SK-N-SH (cell line): ENCODE measurements around the gene RPL13. TPM values are rescaled to one million over a fixed set of nuclear protein-coding genes. Genes with fewer than 3 reads are reported as not detected.

Experiments
- CTCF ChIA-PET: fragments of 300-600, 350-600 bp; formaldehyde crosslinking; extraction: SDS; loops from one replicate; lab custom pipeline; 2021; lab: Yijun Ruan, JAX
- POLR2A ChIA-PET: fragments of 350-600 bp; sonication (Branson Sonifier 250); formaldehyde crosslinking; extraction: SDS; loops from one replicate; lab custom pipeline; 2020; ENCODE audit warnings: antibody characterized with exemption, inconsistent platforms; lab: Yijun Ruan, JAX
- DNase-seq: peaks from one replicate; pipeline ENCODE4 v3.0.0; 2012
- H2AFZ ChIP-seq: fragments of 200-600 bp; sonication (generic); 2 replicates; pipeline ENCODE4 v1.8.1; 2016; ENCODE audit warnings: antibody characterized with exemption, mild to moderate bottlenecking, low read depth
- H3F3A ChIP-seq: fragments of 200-600 bp; sonication (generic); replicated peaks from 2 replicates; pipeline ENCODE3; 2016; ENCODE audit warnings: antibody characterized with exemption, mild to moderate bottlenecking; ENCODE audit not compliant: insufficient read depth
- H3K27ac ChIP-seq, 2 experiments: fragments of 200-500 bp in 1 of 2; fragments of 200-600 bp in 1 of 2; sonication (Bioruptor generic) in 1 of 2; sonication (generic), shearing (Covaris generic) in 1 of 2; 2 replicates each; pipeline versions ENCODE4 v1.5.1 to v1.6.1; 2014 to 2016; ENCODE audit warnings: low read depth in 2 of 2, inconsistent platforms in 1 of 2, low read length in 1 of 2, mild to moderate bottlenecking in 1 of 2, mixed read lengths in 1 of 2
- H3K27me3 ChIP-seq: fragments of 200-600 bp; sonication (generic), shearing (Covaris generic); 2 replicates; pipeline ENCODE4 v1.6.1; 2016; ENCODE audit warnings: mixed run types; ENCODE audit not compliant: insufficient read depth
- H3K36me3 ChIP-seq, 2 experiments: fragments of 200-500 bp in 1 of 2; fragments of 200-600 bp in 1 of 2; sonication (Bioruptor generic) in 1 of 2; sonication (generic) in 1 of 2; replicated peaks in 1 of 2; 2 replicates each; pipeline versions ENCODE3 to v1.5.1; 2014 to 2016; ENCODE audit warnings: low read length in 1 of 2, mild to moderate bottlenecking in 1 of 2; ENCODE audit not compliant: insufficient read depth in 2 of 2, control insufficient read depth in 1 of 2
- H3K4me1 ChIP-seq, 2 experiments: fragments of 200-500 bp in 1 of 2; fragments of 200-600 bp in 1 of 2; sonication (Bioruptor generic) in 1 of 2; sonication (generic), shearing (Covaris generic) in 1 of 2; 2 replicates each; pipeline versions ENCODE4 v1.5.1 to v1.6.1; 2014 to 2016; ENCODE audit warnings: low read depth in 1 of 2, low read length in 1 of 2, mixed run types in 1 of 2; ENCODE audit not compliant: insufficient read depth in 2 of 2, control insufficient read depth in 1 of 2
- H3K4me2 ChIP-seq: fragments of 200-600 bp; sonication (generic), shearing (Covaris generic); 2 replicates; pipeline ENCODE4 v1.6.1; 2017; ENCODE audit warnings: mixed run types
- H3K4me3 ChIP-seq, 2 experiments: fragments of 200-500 bp in 1 of 2; fragments of 200-600 bp in 1 of 2; sonication (Bioruptor generic) in 1 of 2; sonication (generic), shearing (Covaris generic) in 1 of 2; 2 replicates each; pipeline versions ENCODE4 v1.5.1 to v1.8.1; 2014 to 2016; ENCODE audit warnings: low read depth in 2 of 2, inconsistent platforms in 1 of 2, low read length in 1 of 2, mild to moderate bottlenecking in 1 of 2, mixed read lengths in 1 of 2, moderate library complexity in 1 of 2
- H3K79me2 ChIP-seq: fragments of 200-600 bp; sonication (generic); 2 replicates; pipeline ENCODE4 v1.8.1; 2017; ENCODE audit warnings: mild to moderate bottlenecking; ENCODE audit not compliant: insufficient read depth
- H3K9ac ChIP-seq: fragments of 200-600 bp; sonication (generic); 2 replicates; pipeline ENCODE4 v1.6.1; 2017; ENCODE audit warnings: mixed run types
- H3K9me2 ChIP-seq: fragments of 200-600 bp; sonication (generic); 2 replicates; pipeline ENCODE4 v1.6.1; 2017; ENCODE audit warnings: mixed run types
- H3K9me3 ChIP-seq: fragments of 200-600 bp; sonication (generic); 2 replicates; pipeline ENCODE4 v1.6.1; 2017; ENCODE audit warnings: mixed run types, mild to moderate bottlenecking, moderate library complexity
- H4K20me1 ChIP-seq: fragments of 200-600 bp; sonication (generic); 2 replicates; pipeline ENCODE4 v1.6.1; 2017; ENCODE audit warnings: mild to moderate bottlenecking, mixed run types; ENCODE audit not compliant: insufficient read depth
- ELF1 ChIP-seq: IDR thresholded peaks from 2 replicates; pipeline ENCODE4 v1.4.0; 2012
- EZH2phosphoT487 ChIP-seq: fragments of 200-600 bp; sonication (generic); IDR thresholded peaks from 2 replicates; pipeline ENCODE4 v1.6.1; 2017; ENCODE audit warnings: low read depth, mixed run types, mild to moderate bottlenecking, antibody characterized with exemption, moderate library complexity, borderline replicate concordance
- FOSL2 ChIP-seq: IDR thresholded peaks from 2 replicates; pipeline ENCODE4 v1.4.0; 2012; ENCODE audit warnings: low read depth, mild to moderate bottlenecking, moderate library complexity, borderline replicate concordance
- FOXJ3 ChIP-seq: sonication (generic); formaldehyde crosslinking; IDR thresholded peaks from 2 replicates; pipeline ENCODE4 v1.5.1; 2020; ENCODE audit warnings: mild to moderate bottlenecking, missing genetic modification reagents
- FOXM1 ChIP-seq: IDR thresholded peaks from 2 replicates; pipeline ENCODE4 v1.4.0; 2012; ENCODE audit warnings: low read depth, mild to moderate bottlenecking
- GABPA ChIP-seq: IDR thresholded peaks from 2 replicates; pipeline ENCODE4 v1.4.0; 2012; ENCODE audit warnings: low read depth, mild to moderate bottlenecking
- MXI1 ChIP-seq: IDR thresholded peaks from 2 replicates; pipeline ENCODE4 v1.6.1; 2012; ENCODE audit warnings: mild to moderate bottlenecking, low read depth, low read length, improper control_type of control experiment
- NFIC ChIP-seq: IDR thresholded peaks from 2 replicates; pipeline ENCODE4 v1.4.0; 2012; ENCODE audit warnings: borderline replicate concordance
- NRF1 ChIP-seq: IDR thresholded peaks from 2 replicates; pipeline ENCODE4 v1.6.1; 2012; ENCODE audit warnings: low read depth, mild to moderate bottlenecking, low read length
- RFX5 ChIP-seq: IDR thresholded peaks from 2 replicates; pipeline ENCODE4 v1.6.1; 2012; ENCODE audit warnings: mild to moderate bottlenecking, improper control_type of control experiment, low read length
- RXRA ChIP-seq: IDR thresholded peaks from 2 replicates; pipeline ENCODE4 v1.4.0; 2012; ENCODE audit warnings: low read depth, mild to moderate bottlenecking, borderline replicate concordance
- TAF1 ChIP-seq: IDR thresholded peaks from 2 replicates; pipeline ENCODE4 v1.6.1; 2012; ENCODE audit warnings: low read depth, mild to moderate bottlenecking, low read length, moderate library complexity, borderline replicate concordance
- TCF12 ChIP-seq: IDR thresholded peaks from 2 replicates; pipeline ENCODE4 v1.4.0; 2012
- TEAD4 ChIP-seq: IDR thresholded peaks from 2 replicates; pipeline ENCODE4 v1.4.0; 2012; ENCODE audit warnings: mild to moderate bottlenecking, borderline replicate concordance; ENCODE audit not compliant: insufficient read depth
- WGBS: methylation state at CpG from one replicate; pipeline ENCODE4 v1.1.6; 2017; ENCODE audit warnings: low lambda C conversion rate; 5-methylcytosine and 5-hydroxymethylcytosine counted together
- polyA plus RNA-seq, 3 experiments: library from polyadenylated mRNA; depleted of rRNA; stranded (reverse); fragments of >200 nt; gene quantifications; 2 replicates each; pipeline ENCODE4 v1.2.3, GENCODE V29; 2012
- TF ChIP-seq, protein P1 (sequence below): IDR thresholded peaks from 2 replicates; pipeline ENCODE4 v1.4.0; 2012; ENCODE audit warnings: low read depth, borderline replicate concordance
- TF ChIP-seq, protein P2 (sequence below): IDR thresholded peaks from 2 replicates; pipeline ENCODE4 v1.4.0; 2012; ENCODE audit warnings: low read depth, borderline replicate concordance
- TF ChIP-seq, protein P3 (sequence below): IDR thresholded peaks from 2 replicates; pipeline ENCODE4 v1.4.0; 2012; ENCODE audit warnings: low read depth
- TF ChIP-seq, protein P4 (sequence below): fragments of 200-600 bp; sonication (generic); IDR thresholded peaks from 2 replicates; pipeline ENCODE4 v1.6.1; 2017; ENCODE audit warnings: antibody characterized with exemption, mild to moderate bottlenecking, moderate library complexity

The RPL13 gene
- polyA plus RNA-seq, 1 of the 3 experiments (the other 2 are of a cell fraction), result 4,635 TPM

DNA sequence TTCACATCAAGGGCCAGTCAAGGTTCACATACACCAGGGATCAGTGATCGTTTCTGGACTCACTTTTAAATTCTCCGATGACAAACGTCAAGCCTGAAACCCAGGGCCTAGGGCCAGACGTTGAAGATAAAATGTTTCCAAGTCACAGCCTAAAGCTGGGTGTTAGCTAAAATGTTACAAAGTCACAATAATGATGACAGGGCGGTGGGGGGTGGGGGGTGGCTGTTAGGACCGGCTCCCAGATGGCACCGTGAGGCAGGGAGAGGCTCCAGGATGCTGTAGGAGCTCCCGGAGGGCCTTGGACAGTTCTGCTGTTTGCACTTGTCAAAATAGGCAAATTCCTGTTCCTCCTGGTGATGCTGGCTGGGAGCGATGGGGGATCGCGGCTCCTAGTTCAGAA, 16.4 kb upstream of the RPL13 start:
- Histone ChIP-seq H3K4me2 (no peak overlapping the region), H3K27me3 (no peaks in the 10 kb centered on the region), H4K20me1 (no peaks in the 10 kb centered on the region), H3K79me2 (no peaks in the 10 kb centered on the region; the same call in none of the 2 replicates), H3F3A (peaks cover 4% of the 10 kb centered on the region), H3K4me1 (no peaks in the 10 kb centered on the region), H3K9me3 (no peaks in the 10 kb centered on the region), H3K9ac (no peak overlapping the region), H3K4me3 (no peak overlapping the region), H2AFZ (no peak overlapping the region), H3K36me3 (peaks cover 24 to 56% of the 10 kb centered on the region in 2 experiments), H3K9me2 (no peaks in the 10 kb centered on the region), H3K27ac (no peak overlapping the region)
- TF ChIP-seq TEAD4 (no peak), TAF1 (no peak), GABPA (no peak), FOXM1 (no peak)
- TF ChIP-seq, protein P1, sequence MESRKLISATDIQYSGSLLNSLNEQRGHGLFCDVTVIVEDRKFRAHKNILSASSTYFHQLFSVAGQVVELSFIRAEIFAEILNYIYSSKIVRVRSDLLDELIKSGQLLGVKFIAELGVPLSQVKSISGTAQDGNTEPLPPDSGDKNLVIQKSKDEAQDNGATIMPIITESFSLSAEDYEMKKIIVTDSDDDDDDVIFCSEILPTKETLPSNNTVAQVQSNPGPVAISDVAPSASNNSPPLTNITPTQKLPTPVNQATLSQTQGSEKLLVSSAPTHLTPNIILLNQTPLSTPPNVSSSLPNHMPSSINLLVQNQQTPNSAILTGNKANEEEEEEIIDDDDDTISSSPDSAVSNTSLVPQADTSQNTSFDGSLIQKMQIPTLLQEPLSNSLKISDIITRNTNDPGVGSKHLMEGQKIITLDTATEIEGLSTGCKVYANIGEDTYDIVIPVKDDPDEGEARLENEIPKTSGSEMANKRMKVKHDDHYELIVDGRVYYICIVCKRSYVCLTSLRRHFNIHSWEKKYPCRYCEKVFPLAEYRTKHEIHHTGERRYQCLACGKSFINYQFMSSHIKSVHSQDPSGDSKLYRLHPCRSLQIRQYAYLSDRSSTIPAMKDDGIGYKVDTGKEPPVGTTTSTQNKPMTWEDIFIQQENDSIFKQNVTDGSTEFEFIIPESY, result no peak
- CTCF ChIA-PET, result interaction anchor here (0.6 kb wide), 1 partner anchor 377 kb away, joined by 3 read pairs; no protein-coding TSS in a partner anchor
- POLR2A ChIA-PET, result no interaction called here
- DNase-seq, result no peak
- 83% methylated on average over 7 of the region's 11 CpGs for WGBS

DNA sequence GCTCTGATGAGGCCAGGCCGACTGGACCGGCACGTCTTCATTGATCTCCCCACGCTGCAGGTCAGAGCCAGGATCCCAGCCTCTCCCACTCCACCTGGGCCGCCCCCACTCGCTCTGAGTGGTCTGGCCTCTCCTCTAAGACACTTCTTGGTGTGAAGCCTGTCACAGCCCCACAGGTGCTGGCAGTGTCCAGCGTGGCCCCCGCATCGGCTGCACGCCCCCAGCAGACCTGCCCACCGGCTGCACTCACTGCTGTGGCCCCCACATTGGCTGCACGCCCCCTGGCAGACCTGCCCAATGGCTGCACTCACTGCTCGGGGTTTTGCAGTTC, 15.8 kb upstream of the RPL13 start:
- H3K27me3 ChIP-seq, result no peaks in the 10 kb centered on the region
- H3K36me3 ChIP-seq, result peaks cover 24 to 56% of the 10 kb centered on the region in 2 experiments
- POLR2A ChIA-PET, result no interaction called here

More for the DNA sequence above, 15.8 kb upstream of the RPL13 start:
- Histone ChIP-seq H3K4me2 (no peak overlapping the region), H3K4me3 (no peak overlapping the region), H2AFZ (no peak overlapping the region), H3F3A (peaks cover 4% of the 10 kb centered on the region)
- TF ChIP-seq EZH2phosphoT487 (no peak), RFX5 (no peak), TCF12 (no peak), FOXJ3 (CRISPR knock-in tag) (no peak), RXRA (no peak), FOXM1 (no peak), ELF1 (no peak), NFIC (no peak), NRF1 (no peak), FOSL2 (no peak), MXI1 (no peak)
- TF ChIP-seq, protein P2, sequence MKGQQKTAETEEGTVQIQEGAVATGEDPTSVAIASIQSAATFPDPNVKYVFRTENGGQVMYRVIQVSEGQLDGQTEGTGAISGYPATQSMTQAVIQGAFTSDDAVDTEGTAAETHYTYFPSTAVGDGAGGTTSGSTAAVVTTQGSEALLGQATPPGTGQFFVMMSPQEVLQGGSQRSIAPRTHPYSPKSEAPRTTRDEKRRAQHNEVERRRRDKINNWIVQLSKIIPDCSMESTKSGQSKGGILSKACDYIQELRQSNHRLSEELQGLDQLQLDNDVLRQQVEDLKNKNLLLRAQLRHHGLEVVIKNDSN, result no peak
- TF ChIP-seq, protein P3, sequence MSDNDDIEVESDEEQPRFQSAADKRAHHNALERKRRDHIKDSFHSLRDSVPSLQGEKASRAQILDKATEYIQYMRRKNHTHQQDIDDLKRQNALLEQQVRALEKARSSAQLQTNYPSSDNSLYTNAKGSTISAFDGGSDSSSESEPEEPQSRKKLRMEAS, result no peak
- TF ChIP-seq, protein P4, sequence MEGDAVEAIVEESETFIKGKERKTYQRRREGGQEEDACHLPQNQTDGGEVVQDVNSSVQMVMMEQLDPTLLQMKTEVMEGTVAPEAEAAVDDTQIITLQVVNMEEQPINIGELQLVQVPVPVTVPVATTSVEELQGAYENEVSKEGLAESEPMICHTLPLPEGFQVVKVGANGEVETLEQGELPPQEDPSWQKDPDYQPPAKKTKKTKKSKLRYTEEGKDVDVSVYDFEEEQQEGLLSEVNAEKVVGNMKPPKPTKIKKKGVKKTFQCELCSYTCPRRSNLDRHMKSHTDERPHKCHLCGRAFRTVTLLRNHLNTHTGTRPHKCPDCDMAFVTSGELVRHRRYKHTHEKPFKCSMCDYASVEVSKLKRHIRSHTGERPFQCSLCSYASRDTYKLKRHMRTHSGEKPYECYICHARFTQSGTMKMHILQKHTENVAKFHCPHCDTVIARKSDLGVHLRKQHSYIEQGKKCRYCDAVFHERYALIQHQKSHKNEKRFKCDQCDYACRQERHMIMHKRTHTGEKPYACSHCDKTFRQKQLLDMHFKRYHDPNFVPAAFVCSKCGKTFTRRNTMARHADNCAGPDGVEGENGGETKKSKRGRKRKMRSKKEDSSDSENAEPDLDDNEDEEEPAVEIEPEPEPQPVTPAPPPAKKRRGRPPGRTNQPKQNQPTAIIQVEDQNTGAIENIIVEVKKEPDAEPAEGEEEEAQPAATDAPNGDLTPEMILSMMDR, result no peak
- TF ChIP-seq, all 33 proteins: peak for 0
- WGBS, result 93% methylated on average over 9 of the region's 13 CpGs
- H3K9me3 ChIP-seq, result no peaks in the 10 kb centered on the region
- H3K4me1 ChIP-seq, result no peaks in the 10 kb centered on the region
- H3K9ac ChIP-seq, result no peak overlapping the region
- no peaks in the 10 kb centered on the region for H3K9me2 ChIP-seq
- no peak overlapping the region for H3K27ac ChIP-seq
- no peaks in the 10 kb centered on the region for H4K20me1 ChIP-seq
- DNase-seq, result no peak
- CTCF ChIA-PET, result no interaction called here
- H3K79me2 ChIP-seq, result no peaks in the 10 kb centered on the region; the same call in 1 of the 2 replicates
